Heart left ventricle (tissue), 16 donors: Measurements from ENCODE around the gene RGP1. TPM values are rescaled to one million over a fixed set of nuclear protein-coding genes. Genes with fewer than 3 reads are reported as not detected.
A peak's percentile ranks its signal among the peaks of the same experiment; 100 is the strongest.

ENCODE experiments used
- ATAC-seq, 4 donors: fragments of 200-7000 bp; cut with Tn5 transposase; one replicate each; pipeline ENCODE4 v1.9.1; 2020 to 2022; ENCODE audit warnings: moderate library complexity in 4 of 4, mild to moderate bottlenecking in 3 of 4, moderate number of reproducible peaks in 1 of 4
- DNase-seq, 5 donors: peaks; one replicate each; pipeline ENCODE4 v3.0.0-alpha.2; 2020
- H3K27ac ChIP-seq, 12 donors: fragments of 200-600 bp; sonication (generic) in 4 of 12; one replicate each; pipeline versions ENCODE4 v1.5.0 to v1.8.0; 2016 to 2022; ENCODE audit warnings: mild to moderate bottlenecking in 2 of 12
- H3K27me3 ChIP-seq, 9 donors: fragments of 200-600 bp; sonication (generic) in 2 of 9; one replicate each; pipeline versions ENCODE4 v1.5.1 to v1.8.0; 2016 to 2022; ENCODE audit warnings: mild to moderate bottlenecking in 3 of 9
- H3K36me3 ChIP-seq, 9 donors: fragments of 200-600 bp; sonication (generic) in 2 of 9; one replicate each; pipeline versions ENCODE4 v1.5.0 to v1.8.0; 2018 to 2022; ENCODE audit warnings: mild to moderate bottlenecking in 2 of 9
- H3K4me1 ChIP-seq, 12 donors: fragments of 200-600 bp; sonication (generic) in 4 of 12; one replicate each; pipeline versions ENCODE4 v1.5.0 to v1.8.0; 2016 to 2022; ENCODE audit warnings: mild to moderate bottlenecking in 3 of 12
- H3K4me3 ChIP-seq, 12 donors: fragments of 200-600 bp; sonication (generic) in 4 of 12; one replicate each; pipeline versions ENCODE4 v1.5.0 to v1.8.0; 2017 to 2022; ENCODE audit warnings: mild to moderate bottlenecking in 9 of 12, moderate library complexity in 4 of 12
- H3K9me3 ChIP-seq, 12 donors: fragments of 200-600 bp; sonication (generic) in 4 of 12; one replicate each; pipeline versions ENCODE4 v1.5.0 to v1.8.0; 2016 to 2022; ENCODE audit warnings: mild to moderate bottlenecking in 1 of 12
- POLR2A ChIP-seq, 2 donors: fragments of 450-650 bp; IDR thresholded peaks; one replicate each; pipeline ENCODE4 v1.6.1; 2017; ENCODE audit warnings: antibody characterized with exemption in 2 of 2, mild to moderate bottlenecking in 2 of 2, moderate library complexity in 2 of 2
- WGBS, 4 donors: extraction: QIAGEN DNeasy Blood & Tissue Kit in 2 of 4; methylation state at CpG; one replicate each; pipeline versions ENCODE4 v1.1.5 to v1.1.7; 2013 to 2018; 5-methylcytosine and 5-hydroxymethylcytosine counted together
- intact Hi-C, 10 donors: fragments of 100-400 bp; cut with DNase I; formaldehyde crosslinking; loops; one replicate each; pipeline versions ENCODE4 v1.11.1 to v1.14.2; 2022
- polyA plus RNA-seq, 2 donors: library from polyadenylated mRNA; stranded (reverse); fragments of 200-250 nt; gene quantifications; one replicate each; pipeline ENCODE4 v1.2.3, GENCODE V29; 2013
- total RNA-seq, 9 donors: library from RNA; depleted of rRNA in 2 of 9; stranded (reverse); fragments of >200 nt in 2 of 9; fragmentation: NEBNext Ultra II Directional in 3 of 9; extraction: Animal tissue kit (Norgen Biotek cat#: 25700) in 3 of 9; gene quantifications; one replicate each; pipeline versions ENCODE4 v1.1.0 to v1.2.4, GENCODE V29; 2016 to 2023
- TF ChIP-seq, protein P1 (sequence below), 12 donors: fragments of 200-600 bp; sonication (generic) in 4 of 12; IDR thresholded peaks; one replicate each; pipeline versions ENCODE4 v1.5.0 to v1.8.0; 2018 to 2022; ENCODE audit warnings: antibody characterized with exemption in 12 of 12, mild to moderate bottlenecking in 5 of 12
- donor health status: ischemic (EF 13 %, LVEDD 7.1; RV severe dilation, severe dysfunction).
- donor health status: healthy with polysubstance abuse.
- donor health status: DM: no; HTN: yes; CAD: no.
- donor health status: DM: no; HTN: no; CAD: no.
- donor health status: ischemic (EF 25% LVEDD 6.9; RV normal size, moderate dysfunction).
- donor health status: ischemic (EF 25% LVEDD 5.7; RV mildly dilated, moderate dysfunction).
- donor health status: healthy.
- donor health status: DM: yes; HTN: yes; CAD: no.
- donor health status: ischemic (EF 35%, LVEDD 5.7; RV mildly dilated, moderate dysfunction).
- donor health status: nonischemic (EF 11% LVEDD 7.7; RV severe dilation, severe dysfunction).
- donor health status: DM: yes; HTN: yes; CAD: no.
- donor health status: PGD.
- donor health status: ischemic (EF 29% LVEDD 5.4; RV normal size, mild dysfunction).
- donor health status: nonischemic (EF 23%, LVEDD 6.1; RV moderate dilation, normal function).

The RGP1 gene
- total and polyA plus RNA-seq, 11 donors: 14.7 to 38.8 (median 30.7) TPM

DNA sequence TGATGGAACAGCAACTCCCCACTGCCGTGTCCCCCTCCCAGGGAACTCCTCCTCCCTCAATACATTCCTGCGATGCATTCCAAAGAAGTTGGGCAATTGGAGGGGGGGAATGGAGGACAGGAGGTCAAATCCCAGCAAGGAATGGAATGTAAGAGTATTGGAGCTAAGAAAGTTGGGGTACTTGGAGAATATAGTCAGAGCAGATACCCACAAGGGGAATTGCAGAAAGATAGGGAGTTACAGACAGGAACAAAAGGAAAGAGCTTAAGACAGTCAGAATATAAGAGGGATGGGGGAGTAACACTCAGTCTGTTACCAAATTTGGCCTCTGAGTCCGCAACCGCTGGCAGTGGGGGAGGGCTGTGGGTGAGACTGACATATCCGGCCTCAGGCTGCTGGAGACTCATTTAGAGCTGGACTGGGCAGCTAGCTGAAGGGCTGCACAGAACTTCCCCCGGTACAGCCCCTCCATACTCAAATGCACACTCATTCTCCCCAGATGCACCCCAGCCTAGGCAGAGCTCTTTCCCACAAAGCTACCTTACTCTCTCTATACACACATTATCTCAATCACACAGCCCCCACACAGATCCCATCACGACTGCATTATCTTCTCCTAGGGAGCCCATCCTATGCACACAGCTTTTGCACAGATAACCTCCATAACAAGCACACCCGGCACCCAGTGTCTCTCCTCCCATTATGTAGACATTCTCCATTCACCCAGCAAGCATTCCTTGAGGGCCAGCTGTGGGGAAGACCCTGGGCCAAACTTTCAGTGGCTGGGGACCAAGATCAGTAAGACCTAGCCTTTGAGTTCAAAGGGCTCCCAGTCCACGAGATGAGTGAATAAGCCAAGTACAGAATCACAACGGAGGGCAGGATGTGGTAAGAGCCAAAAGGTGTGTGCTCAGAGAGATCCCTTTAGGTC lies 20.8 kb upstream of the RGP1 start:
- 1 to 4% (median 2%) methylated on average over 10 of the region's 10 CpGs for WGBS, 4 donors
- peak; percentile 29 to 54 (median 42) for ATAC-seq
- Histone ChIP-seq H3K27me3 (no peaks in the 10 kb centered on the region), H3K27ac (peak overlapping the region; percentile 68 to 99 (median 98)), H3K36me3 (peaks cover 0 to 33% (median 31%) of the 10 kb centered on the region in 9 donors), H3K4me3 (peak overlapping the region in 11 of 12 donors; percentile 10 to 98 (median 84)), H3K9me3 (no peaks in the 10 kb centered on the region), H3K4me1 (peaks cover 10 to 66% (median 54%) of the 10 kb centered on the region in 12 donors)
- intact Hi-C loops: loop anchor here (1.0 to 5.0 kb wide), 8 partner anchors 36 to 81 kb away; partner anchors contain the start of genes CCDC107 (in 2 of the 10), RMRP (in 2 of the 10), TPM2 (in 2 of the 10) and ARHGEF39 (in 1 of the 10)
- peak; percentile 85 to 89 (median 86) for DNase-seq
- TF ChIP-seq, protein P1, sequence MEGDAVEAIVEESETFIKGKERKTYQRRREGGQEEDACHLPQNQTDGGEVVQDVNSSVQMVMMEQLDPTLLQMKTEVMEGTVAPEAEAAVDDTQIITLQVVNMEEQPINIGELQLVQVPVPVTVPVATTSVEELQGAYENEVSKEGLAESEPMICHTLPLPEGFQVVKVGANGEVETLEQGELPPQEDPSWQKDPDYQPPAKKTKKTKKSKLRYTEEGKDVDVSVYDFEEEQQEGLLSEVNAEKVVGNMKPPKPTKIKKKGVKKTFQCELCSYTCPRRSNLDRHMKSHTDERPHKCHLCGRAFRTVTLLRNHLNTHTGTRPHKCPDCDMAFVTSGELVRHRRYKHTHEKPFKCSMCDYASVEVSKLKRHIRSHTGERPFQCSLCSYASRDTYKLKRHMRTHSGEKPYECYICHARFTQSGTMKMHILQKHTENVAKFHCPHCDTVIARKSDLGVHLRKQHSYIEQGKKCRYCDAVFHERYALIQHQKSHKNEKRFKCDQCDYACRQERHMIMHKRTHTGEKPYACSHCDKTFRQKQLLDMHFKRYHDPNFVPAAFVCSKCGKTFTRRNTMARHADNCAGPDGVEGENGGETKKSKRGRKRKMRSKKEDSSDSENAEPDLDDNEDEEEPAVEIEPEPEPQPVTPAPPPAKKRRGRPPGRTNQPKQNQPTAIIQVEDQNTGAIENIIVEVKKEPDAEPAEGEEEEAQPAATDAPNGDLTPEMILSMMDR (IDR thresholded peaks at IDR 0.05): no peak
- peak in 1 of 2 donors; percentile 55 for TF ChIP-seq POLR2A (IDR thresholded peaks at IDR 0.05)

DNA sequence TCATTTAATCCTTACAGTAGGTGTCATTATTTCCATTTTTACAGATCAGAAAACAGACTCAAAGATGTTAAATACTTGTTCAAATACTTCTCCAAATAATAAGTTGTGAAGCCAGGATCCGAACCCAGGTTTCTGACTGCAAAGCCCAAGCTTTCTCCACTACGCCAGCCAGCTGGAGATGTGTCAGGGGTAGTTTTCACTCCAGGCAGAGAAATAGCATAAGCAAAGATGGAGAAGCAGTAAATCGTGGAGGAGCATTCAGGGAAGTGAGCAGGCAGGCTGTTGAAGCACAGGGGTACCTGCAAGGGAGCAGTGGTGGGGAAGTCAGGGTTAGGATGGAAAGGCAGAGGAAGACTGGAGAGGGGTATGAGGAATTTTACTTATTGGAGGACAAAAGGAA lies 20.0 kb upstream of the RGP1 start:
- no peak for TF ChIP-seq POLR2A (IDR thresholded peaks at IDR 0.05)
- TF ChIP-seq, protein P1 (IDR thresholded peaks at IDR 0.05): no peak
- Histone ChIP-seq H3K4me3 (peak overlapping the region in 10 of 12 donors; percentile 77 to 98 (median 86)), H3K27me3 (no peaks in the 10 kb centered on the region), H3K36me3 (peaks cover 0 to 29% (median 24%) of the 10 kb centered on the region in 9 donors), H3K9me3 (no peaks in the 10 kb centered on the region), H3K27ac (peak overlapping the region in 11 of 12 donors; percentile 40 to 99 (median 98)), H3K4me1 (peaks cover 12 to 74% (median 60%) of the 10 kb centered on the region in 12 donors)
- peak in 1 of 5 donors; percentile 12 for DNase-seq
- intact Hi-C loops: loop anchor here in 9 of 10 donors (2.0 to 5.0 kb wide), 6 partner anchors 37 to 82 kb away; partner anchors contain the start of genes TPM2 (in 2 of the 9), ARHGEF39 (in 1 of the 9), CCDC107 (in 1 of the 9) and RMRP (in 1 of the 9)
- 44 to 54% (median 47%) methylated on average over 3 of the region's 3 CpGs for WGBS, 4 donors
- ATAC-seq: no peak

DNA sequence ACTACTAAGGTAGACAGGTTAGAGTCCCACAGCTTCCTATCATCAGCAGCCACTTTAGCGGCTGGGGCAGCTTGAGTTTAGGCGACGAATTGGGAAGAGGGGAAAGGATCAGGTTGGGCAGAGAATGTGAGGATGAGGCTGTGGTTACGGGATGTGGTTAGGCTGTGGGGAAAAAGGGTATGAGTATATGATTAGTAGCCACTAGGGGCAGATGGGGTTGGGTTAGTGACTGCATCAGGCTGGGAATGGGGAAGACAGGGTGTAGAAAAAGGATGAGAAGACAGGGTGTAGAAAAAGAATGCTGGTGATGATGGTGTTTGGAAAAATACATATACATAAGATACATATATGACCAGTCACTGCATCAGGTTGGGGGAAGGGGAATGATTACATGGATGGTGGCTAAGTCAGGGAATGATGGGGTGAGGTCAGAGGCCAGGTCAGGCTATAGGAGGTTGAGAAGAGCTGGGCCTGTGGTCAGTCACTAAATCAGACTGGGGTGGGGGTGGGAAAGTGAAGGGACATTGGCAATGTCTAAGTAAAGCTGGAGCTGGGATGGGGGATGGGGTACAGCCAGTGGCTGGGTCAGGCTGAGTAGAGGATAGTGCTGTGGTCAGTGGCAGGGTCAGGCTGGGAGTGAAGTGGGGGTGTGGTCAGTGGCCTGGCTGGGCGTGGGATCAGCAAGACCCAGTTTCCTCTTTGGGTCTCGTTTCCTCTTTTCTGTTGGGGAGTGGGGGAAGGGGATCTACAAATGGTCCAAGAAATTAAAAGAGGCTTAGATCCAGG lies 19.2 kb upstream of the RGP1 start:
- Histone ChIP-seq H3K36me3 (peaks cover 0 to 29% (median 24%) of the 10 kb centered on the region in 9 donors), H3K4me3 (peak overlapping the region in 11 of 12 donors; percentile 77 to 98 (median 86)), H3K4me1 (peaks cover 12 to 77% (median 61%) of the 10 kb centered on the region in 12 donors), H3K9me3 (no peaks in the 10 kb centered on the region), H3K27ac (peak overlapping the region in 11 of 12 donors; percentile 40 to 99 (median 98)), H3K27me3 (no peaks in the 10 kb centered on the region)
- TF ChIP-seq, protein P1 (IDR thresholded peaks at IDR 0.05): peak; percentile 28 to 63 (median 41)
- no peak for TF ChIP-seq POLR2A (IDR thresholded peaks at IDR 0.05)
- ATAC-seq (no peak), DNase-seq (peak; percentile 65 to 83 (median 75))
- intact Hi-C loops: loop anchor here in 9 of 10 donors (2.0 to 5.0 kb wide), 9 partner anchors 33 to 125 kb away; partner anchors contain the start of genes CCDC107 (in 2 of the 9), RMRP (in 2 of the 9), TPM2 (in 2 of the 9) and ARHGEF39 (in 1 of the 9)
- 11 to 23% (median 21%) methylated on average over 6 of the region's 6 CpGs for WGBS, 4 donors
